GM23248 (cell line): ENCODE results near the gene CD5L. TPM values are rescaled to one million over a fixed set of nuclear protein-coding genes. Genes with fewer than 3 reads are reported as not detected.

ENCODE experiments used
- DNase-seq: peaks from one replicate; pipeline ENCODE4 v3.0.0-alpha.2; 2015
- H2AFZ ChIP-seq: fragments of 200-600 bp; sonication (generic); 2 replicates; pipeline ENCODE4 v1.6.1; 2016; ENCODE audit warnings: antibody characterized with exemption
- H3F3A ChIP-seq: fragments of 200-600 bp; sonication (generic); 2 replicates; pipeline ENCODE4 v1.6.1; 2016; ENCODE audit warnings: mild to moderate bottlenecking, antibody characterized with exemption, mixed run types; ENCODE audit not compliant: insufficient read depth
- H3K27ac ChIP-seq: fragments of 200-600 bp; sonication (generic); 2 replicates; pipeline ENCODE4 v1.5.1; 2016; ENCODE audit warnings: mild to moderate bottlenecking
- H3K27me3 ChIP-seq: fragments of 200-600 bp; sonication (generic); replicated peaks from 2 replicates; pipeline ENCODE4 v1.6.1; 2016; ENCODE audit warnings: mild to moderate bottlenecking; ENCODE audit not compliant: insufficient read depth
- H3K36me3 ChIP-seq: fragments of 200-600 bp; sonication (generic); 2 replicates; pipeline ENCODE4 v1.6.1; 2016; ENCODE audit warnings: low read depth, mild to moderate bottlenecking
- H3K4me1 ChIP-seq: fragments of 200-600 bp; sonication (generic); 2 replicates; pipeline ENCODE4 v1.6.1; 2016; ENCODE audit warnings: mild to moderate bottlenecking; ENCODE audit not compliant: insufficient read depth
- H3K4me2 ChIP-seq: fragments of 200-600 bp; sonication (generic); one replicate; pipeline ENCODE4 v1.6.1; 2016; ENCODE audit warnings: mild to moderate bottlenecking; ENCODE audit not compliant: unreplicated experiment
- H3K4me3 ChIP-seq: fragments of 200-600 bp; sonication (generic); 2 replicates; pipeline ENCODE4 v1.5.1; 2016; ENCODE audit warnings: mild to moderate bottlenecking
- H3K79me2 ChIP-seq: fragments of 200-600 bp; sonication (generic); 2 replicates; pipeline ENCODE4 v1.6.1; 2016; ENCODE audit warnings: mild to moderate bottlenecking; ENCODE audit not compliant: insufficient read depth
- H3K9ac ChIP-seq: fragments of 200-600 bp; sonication (generic); 2 replicates; pipeline ENCODE4 v1.6.1; 2016; ENCODE audit warnings: mild to moderate bottlenecking
- H3K9me2 ChIP-seq: fragments of 200-600 bp; sonication (generic); 2 replicates; pipeline ENCODE4 v1.6.1; 2016; ENCODE audit warnings: mixed run types, mild to moderate bottlenecking, moderate library complexity; ENCODE audit not compliant: insufficient read depth
- H3K9me3 ChIP-seq: fragments of 200-600 bp; sonication (generic); one replicate; pipeline ENCODE4 v1.6.1; 2017; ENCODE audit warnings: low read depth
- H4K20me1 ChIP-seq: fragments of 200-600 bp; sonication (generic); 2 replicates; pipeline ENCODE4 v1.6.0; 2016; ENCODE audit not compliant: insufficient read depth
- EZH2 ChIP-seq: fragments of 200-600 bp; sonication (generic); IDR thresholded peaks from 2 replicates; pipeline ENCODE4 v1.6.1; 2018; ENCODE audit warnings: antibody characterized with exemption, mild to moderate bottlenecking; ENCODE audit not compliant: insufficient read depth, poor library complexity, severe bottlenecking
- EZH2phosphoT487 ChIP-seq: fragments of 200-600 bp; sonication (generic); IDR thresholded peaks from 2 replicates; pipeline ENCODE4 v1.6.1; 2018; ENCODE audit warnings: antibody characterized with exemption, moderate library complexity, mild to moderate bottlenecking, low read depth; ENCODE audit not compliant: insufficient read depth
- WGBS, 2 experiments: methylation state at CpG; one replicate each; pipeline ENCODE4 v1.1.6; 2015 to 2017; ENCODE audit warnings: low lambda C conversion rate in 2 of 2, low coverage in 1 of 2; ENCODE audit errors: missing lambda C conversion rate in 2 of 2; 5-methylcytosine and 5-hydroxymethylcytosine counted together
- in situ Hi-C: fragments of 300-500 bp; cut with MboI; formaldehyde crosslinking; loops from 2 replicates; pipeline ENCODE4 v1.15.0; 2020
- polyA plus RNA-seq: library from polyadenylated mRNA; unstranded; fragments of >200 nt; fragmentation: Nextera tagmentation; extraction: Ambion mirVana; gene quantifications from 2 replicates; pipeline ENCODE4 v1.2.1, GENCODE V29; 2016
- total RNA-seq: library from RNA; depleted of rRNA; stranded (reverse); fragments of >200 nt; shearing (Covaris generic); gene quantifications from 2 replicates; pipeline ENCODE4 v1.2.3, GENCODE V29; 2014

CD5L gene
- total and polyA plus RNA-seq, 2 experiments from 2014 or later = not detected

DNA sequence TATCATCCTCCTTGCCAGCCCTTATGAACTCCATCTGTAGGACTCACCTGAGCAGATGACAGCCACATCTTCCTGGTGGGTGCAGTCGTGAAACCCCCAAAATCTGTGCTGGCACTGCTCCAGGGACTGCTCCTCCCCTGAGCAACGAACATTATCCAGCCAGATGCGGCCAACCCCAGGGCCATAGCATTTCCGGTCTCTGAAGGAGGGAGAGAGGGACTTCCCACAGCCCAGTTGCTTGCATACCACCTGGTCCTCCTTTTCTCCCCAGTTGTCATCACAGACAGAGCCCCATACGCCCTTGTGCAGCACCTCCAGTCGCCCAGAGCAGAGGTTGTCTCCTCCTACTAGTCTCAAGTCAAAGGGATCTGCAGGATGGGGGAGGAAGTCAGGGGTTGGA, 8.5 kb downstream of the CD5L start:
- in situ Hi-C loops = no loop called here
- H3K27ac ChIP-seq = no peak overlapping the region
- H2AFZ ChIP-seq = no peak overlapping the region
- no peaks in the 10 kb centered on the region for H4K20me1 ChIP-seq
- no peak overlapping the region for H3K9ac ChIP-seq
- no peaks in the 10 kb centered on the region for H3K79me2 ChIP-seq
- no peak for DNase-seq
- H3K9me3 ChIP-seq = no peaks in the 10 kb centered on the region
- no peaks in the 10 kb centered on the region for H3F3A ChIP-seq
- H3K4me2 ChIP-seq = no peak overlapping the region
- TF ChIP-seq EZH2 (no peak), EZH2phosphoT487 (no peak)
- no peaks in the 10 kb centered on the region for H3K36me3 ChIP-seq
- H3K27me3 ChIP-seq = no peaks in the 10 kb centered on the region
- no peaks in the 10 kb centered on the region for H3K9me2 ChIP-seq
- H3K4me3 ChIP-seq = no peak overlapping the region
- WGBS, 2 experiments = 15 to 23% methylated on average over 6 of the region's 6 CpGs
- H3K4me1 ChIP-seq = no peaks in the 10 kb centered on the region

GRCh38 chr1:157831968-157832626, 9.5 kb downstream of the CD5L start:
- no peaks in the 10 kb centered on the region for H3K4me1 ChIP-seq
- H3K9ac ChIP-seq = no peak overlapping the region
- H3K4me2 ChIP-seq = no peak overlapping the region
- H3K4me3 ChIP-seq = no peak overlapping the region
- H3K9me2 ChIP-seq = no peaks in the 10 kb centered on the region
- H3K27ac ChIP-seq = no peak overlapping the region
- H3K36me3 ChIP-seq = no peaks in the 10 kb centered on the region
- in situ Hi-C loops = no loop called here
- H3K79me2 ChIP-seq = no peaks in the 10 kb centered on the region
- H4K20me1 ChIP-seq = no peaks in the 10 kb centered on the region
- DNase-seq = no peak
- WGBS, 2 experiments = 60 to 68% methylated on average over 4 of the region's 4 CpGs
- no peaks in the 10 kb centered on the region for H3K9me3 ChIP-seq
- no peak overlapping the region for H2AFZ ChIP-seq
- no peaks in the 10 kb centered on the region for H3K27me3 ChIP-seq
- no peak for TF ChIP-seq EZH2phosphoT487
- TF ChIP-seq EZH2 = no peak
- H3F3A ChIP-seq = no peaks in the 10 kb centered on the region

DNA sequence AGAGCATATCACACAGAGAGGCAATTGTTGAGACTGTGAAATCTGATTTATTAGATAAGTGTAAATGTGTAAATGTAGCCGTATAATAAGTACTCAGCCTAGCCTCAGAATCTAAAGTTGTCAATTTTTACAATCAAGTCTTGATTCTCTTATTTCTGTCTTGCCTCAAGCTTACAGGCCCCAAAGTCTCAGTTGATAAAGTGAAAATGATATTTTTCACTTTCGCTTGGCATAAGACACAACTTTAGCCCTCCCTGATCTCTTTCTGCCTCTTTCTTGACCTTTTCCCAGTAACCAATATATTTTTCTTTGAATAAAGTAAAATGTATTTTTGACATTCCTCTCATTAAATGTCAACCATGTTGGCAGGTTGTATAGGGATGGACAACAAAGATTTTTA, 10.7 kb downstream of the CD5L start:
- Histone ChIP-seq H3K79me2 (no peaks in the 10 kb centered on the region), H4K20me1 (no peaks in the 10 kb centered on the region), H3K4me3 (no peak overlapping the region), H2AFZ (no peak overlapping the region), H3F3A (no peaks in the 10 kb centered on the region), H3K9me2 (no peaks in the 10 kb centered on the region), H3K4me2 (no peak overlapping the region), H3K36me3 (no peaks in the 10 kb centered on the region), H3K4me1 (no peaks in the 10 kb centered on the region), H3K9me3 (no peaks in the 10 kb centered on the region), H3K9ac (no peak overlapping the region), H3K27me3 (no peaks in the 10 kb centered on the region), H3K27ac (no peak overlapping the region)
- DNase-seq = no peak
- 10 to 18% methylated on average over 2 of the region's 2 CpGs for WGBS, 2 experiments
- TF ChIP-seq EZH2phosphoT487 = no peak
- TF ChIP-seq EZH2 = no peak
- in situ Hi-C loops = no loop called here

DNA sequence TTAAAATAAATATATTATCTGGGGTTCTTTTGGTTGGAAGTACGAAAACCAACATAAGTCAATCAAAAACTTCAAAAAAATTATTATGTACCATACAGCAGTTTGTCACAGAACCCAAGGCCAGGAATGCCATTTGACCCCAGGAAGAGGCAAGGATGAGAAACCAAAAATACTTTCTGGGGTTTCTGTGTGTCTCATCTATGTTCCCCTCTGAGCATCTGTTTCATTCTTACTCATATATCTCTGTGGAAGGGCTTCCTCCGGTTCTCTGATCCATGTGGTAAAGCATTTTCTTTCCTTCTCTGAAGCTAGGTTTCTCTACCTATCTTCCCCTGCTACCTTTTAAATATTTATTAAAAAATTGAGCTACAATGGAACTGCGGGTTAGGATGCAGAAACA, 11.9 kb downstream of the CD5L start:
- DNase-seq = no peak
- Histone ChIP-seq H3K4me3 (no peak overlapping the region), H2AFZ (no peak overlapping the region), H3K4me2 (no peak overlapping the region), H3K9me3 (no peaks in the 10 kb centered on the region), H3F3A (no peaks in the 10 kb centered on the region), H3K79me2 (no peaks in the 10 kb centered on the region), H3K4me1 (no peaks in the 10 kb centered on the region), H4K20me1 (no peaks in the 10 kb centered on the region), H3K27ac (no peak overlapping the region), H3K36me3 (no peaks in the 10 kb centered on the region), H3K9me2 (no peaks in the 10 kb centered on the region), H3K27me3 (no peaks in the 10 kb centered on the region), H3K9ac (no peak overlapping the region)
- TF ChIP-seq EZH2 (no peak), EZH2phosphoT487 (no peak)
- 17 to 19% methylated on average over 3 of the region's 3 CpGs for WGBS, 2 experiments
- in situ Hi-C loops = no loop called here

DNA sequence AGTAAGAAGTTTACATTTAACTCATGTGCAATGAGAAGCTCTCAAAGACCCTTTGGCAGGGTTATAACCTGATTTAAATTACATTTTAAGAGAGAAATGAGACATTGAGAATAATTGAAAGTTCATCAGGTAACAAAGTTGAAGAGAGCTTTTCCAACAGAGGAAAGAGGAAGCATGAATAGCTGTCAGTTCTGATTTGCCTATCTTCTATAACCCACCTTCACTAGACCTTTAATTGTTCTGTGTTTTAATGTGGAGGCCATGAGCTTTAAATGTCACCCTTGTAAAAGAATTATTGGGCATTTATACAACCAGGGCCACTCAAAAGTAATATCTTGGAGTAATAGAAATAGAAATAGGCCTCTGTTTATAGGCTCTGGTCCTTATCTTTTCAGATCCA, 12.4 kb downstream of the CD5L start:
- no peaks in the 10 kb centered on the region for H3K27me3 ChIP-seq
- H3K27ac ChIP-seq = no peak overlapping the region
- H3K9me2 ChIP-seq = no peaks in the 10 kb centered on the region
- no peaks in the 10 kb centered on the region for H3K79me2 ChIP-seq
- H3K9me3 ChIP-seq = no peaks in the 10 kb centered on the region
- H2AFZ ChIP-seq = no peak overlapping the region
- H3F3A ChIP-seq = no peaks in the 10 kb centered on the region
- H3K4me1 ChIP-seq = no peaks in the 10 kb centered on the region
- in situ Hi-C loops = no loop called here
- no peak overlapping the region for H3K4me2 ChIP-seq
- no peaks in the 10 kb centered on the region for H4K20me1 ChIP-seq
- no peak for DNase-seq
- no peak overlapping the region for H3K9ac ChIP-seq
- TF ChIP-seq EZH2 = no peak
- no peak for TF ChIP-seq EZH2phosphoT487
- no peak overlapping the region for H3K4me3 ChIP-seq
- no peaks in the 10 kb centered on the region for H3K36me3 ChIP-seq
